ENCODE data around the gene KDM4D.

Gene KDM4D

DNA sequence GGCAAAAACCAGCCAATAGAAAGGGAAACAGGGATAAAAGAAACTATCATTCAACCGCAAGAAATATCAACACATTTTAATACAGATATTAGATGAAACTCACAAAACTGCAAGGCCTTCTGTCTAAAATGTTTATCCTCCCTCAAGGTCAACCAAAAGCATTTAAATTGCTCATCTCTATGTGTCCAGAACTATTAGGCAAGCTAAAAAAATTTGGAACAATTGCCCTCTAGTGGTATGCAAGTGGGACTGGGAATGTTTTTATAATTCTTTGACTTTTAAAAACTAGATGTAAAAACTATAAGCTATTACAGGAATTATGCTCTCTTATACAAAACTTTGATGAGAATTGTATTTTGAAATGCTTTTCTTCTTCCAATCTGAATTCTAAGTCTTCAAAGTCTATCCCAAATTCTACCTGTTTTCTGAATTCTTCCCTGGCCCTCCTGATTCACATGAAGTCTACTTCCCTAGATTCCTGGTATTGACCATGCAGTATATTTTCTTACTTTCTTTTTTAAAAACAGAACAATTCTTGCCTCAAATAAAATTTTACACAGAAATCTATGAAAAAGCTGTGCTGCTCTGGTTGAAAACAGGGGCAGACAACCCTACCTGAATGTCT lies 5.1 kb upstream of the KDM4D start:
- Histone ChIP-seq H3K9me3 (ENCODE audit: insufficient read depth, low read length) (no peaks in the 10 kb centered on the region), H2AFZ (ENCODE audit: low read depth, low read length, severe bottlenecking) (no peak overlapping the region), H3F3A (ENCODE audit: insufficient read depth) (no peaks in the 10 kb centered on the region; the same call in 1 of the 2 replicates), H3K4me2 (ENCODE audit: low read depth, low read length, poor library complexity, severe bottlenecking) (no peak overlapping the region), H4K20me1 (ENCODE audit: low read depth, low read length) (no peaks in the 10 kb centered on the region), H3K36me3 (ENCODE audit: low read length) (peaks cover 52% of the 10 kb centered on the region), H3K27ac (ENCODE audit: low read depth, low read length) (no peak overlapping the region), H3K79me2 (ENCODE audit: insufficient read depth, low read length) (peaks cover 22% of the 10 kb centered on the region), H3K27me3 (ENCODE audit: low read length) (no peaks in the 10 kb centered on the region), H3K9ac (ENCODE audit: low read length) (no peak overlapping the region), H3K4me3 (ENCODE audit: insufficient read depth, low read length, poor library complexity, severe bottlenecking) (no peak overlapping the region), H3K9me2 (replicated peaks; ENCODE audit: insufficient read depth, low read length) (no peaks in the 10 kb centered on the region)
- TF ChIP-seq, protein P1, sequence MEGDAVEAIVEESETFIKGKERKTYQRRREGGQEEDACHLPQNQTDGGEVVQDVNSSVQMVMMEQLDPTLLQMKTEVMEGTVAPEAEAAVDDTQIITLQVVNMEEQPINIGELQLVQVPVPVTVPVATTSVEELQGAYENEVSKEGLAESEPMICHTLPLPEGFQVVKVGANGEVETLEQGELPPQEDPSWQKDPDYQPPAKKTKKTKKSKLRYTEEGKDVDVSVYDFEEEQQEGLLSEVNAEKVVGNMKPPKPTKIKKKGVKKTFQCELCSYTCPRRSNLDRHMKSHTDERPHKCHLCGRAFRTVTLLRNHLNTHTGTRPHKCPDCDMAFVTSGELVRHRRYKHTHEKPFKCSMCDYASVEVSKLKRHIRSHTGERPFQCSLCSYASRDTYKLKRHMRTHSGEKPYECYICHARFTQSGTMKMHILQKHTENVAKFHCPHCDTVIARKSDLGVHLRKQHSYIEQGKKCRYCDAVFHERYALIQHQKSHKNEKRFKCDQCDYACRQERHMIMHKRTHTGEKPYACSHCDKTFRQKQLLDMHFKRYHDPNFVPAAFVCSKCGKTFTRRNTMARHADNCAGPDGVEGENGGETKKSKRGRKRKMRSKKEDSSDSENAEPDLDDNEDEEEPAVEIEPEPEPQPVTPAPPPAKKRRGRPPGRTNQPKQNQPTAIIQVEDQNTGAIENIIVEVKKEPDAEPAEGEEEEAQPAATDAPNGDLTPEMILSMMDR (IDR thresholded peaks at IDR 0.05; ENCODE audit: insufficient read depth, low read length, poor library complexity, severe bottlenecking), result peak; percentile 34
- TF ChIP-seq EZH2phosphoT487 (conservative IDR thresholded peaks at IDR 0.05; ENCODE audit: low read length), result no peak

DNA sequence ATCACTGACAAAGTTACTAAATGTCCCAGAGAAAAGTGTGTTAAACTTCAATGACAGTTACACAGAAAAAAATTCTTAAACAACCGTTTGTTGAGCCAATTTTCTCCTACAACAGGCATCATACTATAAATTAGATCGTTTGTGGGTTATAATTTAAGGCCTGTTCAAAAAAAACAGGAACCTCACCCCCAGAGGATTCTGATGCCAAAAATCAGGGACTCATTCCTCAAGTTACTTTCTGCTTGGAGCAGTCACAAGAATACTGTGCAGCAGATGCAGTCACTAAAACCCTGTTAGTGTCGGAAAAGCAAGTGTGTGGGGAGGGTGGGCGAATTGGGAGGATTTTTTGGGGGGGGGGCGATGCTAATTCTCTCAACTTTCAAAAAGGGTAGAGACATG lies 810 bp upstream of the KDM4D start:
- TF ChIP-seq, protein P1 (IDR thresholded peaks at IDR 0.05; ENCODE audit: insufficient read depth, low read length, poor library complexity, severe bottlenecking), result no peak
- no peak for TF ChIP-seq EZH2phosphoT487 (conservative IDR thresholded peaks at IDR 0.05; ENCODE audit: low read length)
- Histone ChIP-seq H3K4me2 (ENCODE audit: low read depth, low read length, poor library complexity, severe bottlenecking) (peak overlapping the region; percentile 77), H3K79me2 (ENCODE audit: insufficient read depth, low read length) (peaks cover 22% of the 10 kb centered on the region), H3K9ac (ENCODE audit: low read length) (peak overlapping the region; percentile 84), H3K9me3 (ENCODE audit: insufficient read depth, low read length) (no peaks in the 10 kb centered on the region), H3F3A (ENCODE audit: insufficient read depth) (no peaks in the 10 kb centered on the region; the same call in 1 of the 2 replicates), H3K27me3 (ENCODE audit: low read length) (no peaks in the 10 kb centered on the region), H3K9me2 (replicated peaks; ENCODE audit: insufficient read depth, low read length) (no peaks in the 10 kb centered on the region), H3K36me3 (ENCODE audit: low read length) (peaks cover 36% of the 10 kb centered on the region), H3K4me3 (ENCODE audit: insufficient read depth, low read length, poor library complexity, severe bottlenecking) (peak overlapping the region; percentile 78), H2AFZ (ENCODE audit: low read depth, low read length, severe bottlenecking) (no peak overlapping the region), H4K20me1 (ENCODE audit: low read depth, low read length) (no peaks in the 10 kb centered on the region), H3K27ac (ENCODE audit: low read depth, low read length) (no peak overlapping the region)

DNA sequence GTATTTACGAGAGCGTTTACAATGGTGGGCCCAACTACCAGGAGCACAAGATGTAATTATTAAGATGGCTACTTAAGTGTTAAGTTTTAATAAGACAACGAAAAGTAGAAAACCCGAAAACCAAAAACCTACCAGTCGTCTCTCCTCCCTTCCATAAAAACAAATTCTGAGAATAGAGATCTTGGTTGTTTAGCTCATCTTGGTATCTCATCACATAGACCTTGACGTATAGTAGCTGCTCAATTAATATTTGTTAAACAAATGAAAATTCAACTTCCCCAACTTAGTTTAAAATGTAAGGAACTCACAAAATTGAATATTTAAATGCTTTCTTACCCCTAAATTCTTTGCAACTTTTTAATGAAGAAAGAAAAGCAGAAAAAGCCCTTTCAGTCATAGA lies 669 bp downstream of the KDM4D start:
- H3K9me2 ChIP-seq (replicated peaks; ENCODE audit: insufficient read depth, low read length), result no peaks in the 10 kb centered on the region
- no peaks in the 10 kb centered on the region; the same call in 1 of the 2 replicates for H3F3A ChIP-seq (ENCODE audit: insufficient read depth)
- H3K4me3 ChIP-seq (ENCODE audit: insufficient read depth, low read length, poor library complexity, severe bottlenecking), result peak overlapping the region; percentile 78
- H3K79me2 ChIP-seq (ENCODE audit: insufficient read depth, low read length), result peaks cover 22% of the 10 kb centered on the region
- H2AFZ ChIP-seq (ENCODE audit: low read depth, low read length, severe bottlenecking), result peak overlapping the region; percentile 79
- TF ChIP-seq EZH2phosphoT487 (conservative IDR thresholded peaks at IDR 0.05; ENCODE audit: low read length), result no peak
- TF ChIP-seq, protein P1 (IDR thresholded peaks at IDR 0.05; ENCODE audit: insufficient read depth, low read length, poor library complexity, severe bottlenecking), result no peak
- no peaks in the 10 kb centered on the region for H4K20me1 ChIP-seq (ENCODE audit: low read depth, low read length)
- H3K9me3 ChIP-seq (ENCODE audit: insufficient read depth, low read length), result no peaks in the 10 kb centered on the region
- H3K27me3 ChIP-seq (ENCODE audit: low read length), result no peaks in the 10 kb centered on the region
- no peak overlapping the region for H3K27ac ChIP-seq (ENCODE audit: low read depth, low read length)
- H3K9ac ChIP-seq (ENCODE audit: low read length), result peak overlapping the region; percentile 84
- H3K36me3 ChIP-seq (ENCODE audit: low read length), result peaks cover 29% of the 10 kb centered on the region
- H3K4me2 ChIP-seq (ENCODE audit: low read depth, low read length, poor library complexity, severe bottlenecking), result peak overlapping the region; percentile 77

All from SU-DHL-6 (cell line).